PFSK-1 (cell line): ENCODE data around the gene ZFP36L1.

Source experiments
- FOXP2 ChIP-seq: optimal IDR thresholded peaks from 2 replicates; pipeline ENCODE3; 2011; ENCODE audit warnings: borderline replicate concordance, control low read depth, inconsistent platforms; ENCODE audit not compliant: insufficient read depth; ENCODE audit errors: extremely low read length, extremely low read depth
- POLR2AphosphoS5 ChIP-seq: IDR thresholded peaks from 2 replicates; pipeline ENCODE4 v1.6.1; 2012; ENCODE audit warnings: low read depth, mild to moderate bottlenecking, control low read depth, low read length, moderate library complexity
- REST ChIP-seq, 2 experiments: IDR thresholded peaks; 2 replicates each; pipeline versions ENCODE4 v1.6.1 to v1.8.0; 2011 to 2012; ENCODE audit warnings: low read depth in 2 of 2, low read length in 2 of 2, control low read depth in 1 of 2, inconsistent platforms in 1 of 2, mild to moderate bottlenecking in 1 of 2, moderate library complexity in 1 of 2; ENCODE audit not compliant: insufficient read depth in 1 of 2
- SIN3A ChIP-seq: IDR thresholded peaks from 2 replicates; pipeline ENCODE4 v1.6.1; 2012; ENCODE audit warnings: mild to moderate bottlenecking, low read length, moderate library complexity, borderline replicate concordance; ENCODE audit not compliant: insufficient read depth
- TAF1 ChIP-seq: IDR thresholded peaks from 2 replicates; pipeline ENCODE4 v1.6.1; 2012; ENCODE audit warnings: low read length, control low read depth, borderline replicate concordance; ENCODE audit not compliant: insufficient read depth

The ZFP36L1 gene

DNA sequence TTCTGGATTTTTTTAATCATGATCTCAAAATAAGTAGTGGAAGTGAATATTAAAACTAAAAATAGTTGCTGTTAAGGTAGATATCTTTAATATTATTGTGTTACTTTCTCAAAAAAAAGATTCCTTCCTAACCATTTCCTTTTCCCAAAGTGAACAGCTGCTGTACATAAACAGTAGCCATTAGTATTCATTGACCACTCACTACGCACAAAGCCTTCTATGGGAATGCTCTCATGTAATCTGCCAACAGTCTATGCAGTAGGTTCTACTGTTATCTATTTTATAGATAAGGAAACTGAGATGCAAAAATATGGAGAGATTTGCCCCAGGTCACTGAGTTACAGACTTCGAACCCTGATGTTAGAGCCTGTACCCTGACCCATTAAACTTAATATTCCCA is 32.1 kb downstream of the ZFP36L1 start:
- TF ChIP-seq SIN3A (no peak), POLR2AphosphoS5 (no peak), REST (IDR thresholded peaks at IDR 0.05; ENCODE audit: insufficient read depth in 1 of 2, low read depth in 2 of 2, low read length in 2 of 2) (no peak), TAF1 (no peak), FOXP2 (no peak)

DNA sequence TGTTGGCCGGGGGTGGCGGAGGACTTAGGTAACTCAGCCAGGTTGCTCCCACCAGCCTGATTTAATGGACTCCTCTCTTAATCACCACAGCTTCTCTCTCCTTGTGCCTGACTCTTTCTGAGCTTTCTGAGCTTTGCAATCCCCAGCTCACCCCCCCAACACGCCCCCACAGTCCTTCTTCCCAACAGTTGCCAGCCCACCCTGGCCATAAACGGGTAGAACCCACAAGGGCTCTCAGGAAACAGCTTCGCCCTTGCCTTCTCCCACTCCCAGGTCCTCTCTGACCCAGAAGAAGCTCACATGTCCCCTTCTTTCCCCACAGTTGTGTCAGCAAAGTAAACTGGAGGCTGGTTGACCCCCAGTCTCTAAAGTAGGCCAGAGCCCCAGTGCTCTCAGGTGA is 32.9 kb downstream of the ZFP36L1 start:
- TF ChIP-seq TAF1 (no peak), REST (IDR thresholded peaks at IDR 0.05; ENCODE audit: insufficient read depth in 1 of 2, low read depth in 2 of 2, low read length in 2 of 2) (no peak), FOXP2 (no peak), SIN3A (no peak), POLR2AphosphoS5 (no peak)

DNA sequence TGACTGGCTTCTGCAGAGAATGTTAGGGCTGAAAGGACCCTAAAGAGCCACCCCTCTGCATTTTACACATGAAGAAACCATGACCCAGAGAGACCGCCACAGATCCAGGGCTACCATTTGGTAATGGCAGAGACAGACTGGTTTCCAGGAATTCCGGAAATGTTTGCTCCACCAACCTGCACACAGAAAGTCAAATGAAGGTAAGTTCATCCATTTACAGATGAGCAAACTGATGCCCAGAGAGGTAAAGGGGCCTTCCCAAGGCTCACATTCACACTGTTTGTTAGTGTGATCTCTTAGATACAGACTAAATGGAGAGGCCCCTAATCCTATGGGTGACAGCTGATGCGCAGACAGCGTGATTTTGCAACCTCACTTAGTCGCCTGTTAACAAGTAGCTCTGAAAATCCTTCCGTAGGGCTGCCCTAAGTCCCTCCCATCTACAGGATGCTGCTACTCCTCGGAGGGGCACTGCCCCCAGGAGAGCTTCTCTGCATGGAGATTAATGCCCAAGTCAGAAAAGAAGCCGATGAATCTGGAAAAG is 33.8 kb downstream of the ZFP36L1 start:
- TF ChIP-seq TAF1 = no peak
- no peak for TF ChIP-seq SIN3A
- TF ChIP-seq FOXP2 = no peak
- no peak for TF ChIP-seq POLR2AphosphoS5
- TF ChIP-seq REST (IDR thresholded peaks at IDR 0.05; ENCODE audit: insufficient read depth in 1 of 2, low read depth in 2 of 2, low read length in 2 of 2) = no peak

- TF ChIP-seq FOXP2 = no peak
- no peak for TF ChIP-seq REST (IDR thresholded peaks at IDR 0.05; ENCODE audit: insufficient read depth in 1 of 2, low read depth in 2 of 2, low read length in 2 of 2)
- TF ChIP-seq TAF1 = no peak
- no peak for TF ChIP-seq SIN3A
- no peak for TF ChIP-seq POLR2AphosphoS5
Measured at GRCh38 chr14:68758301-68758700, 34.6 kb downstream of the ZFP36L1 start.
